T-helper 1 cell (primary cell): Measurements from ENCODE around the gene GRIA3.
"Not testable (repeated sequence)": the region's sequence is repeated elsewhere in the genome, so short reads cannot be mapped to it uniquely, and the experiment has no call there.

ENCODE experiments used
- DNase-seq, 5 donors: peaks; one replicate each; pipeline ENCODE4 v3.0.0-alpha.2; 2012 to 2020

Gene GRIA3

DNA sequence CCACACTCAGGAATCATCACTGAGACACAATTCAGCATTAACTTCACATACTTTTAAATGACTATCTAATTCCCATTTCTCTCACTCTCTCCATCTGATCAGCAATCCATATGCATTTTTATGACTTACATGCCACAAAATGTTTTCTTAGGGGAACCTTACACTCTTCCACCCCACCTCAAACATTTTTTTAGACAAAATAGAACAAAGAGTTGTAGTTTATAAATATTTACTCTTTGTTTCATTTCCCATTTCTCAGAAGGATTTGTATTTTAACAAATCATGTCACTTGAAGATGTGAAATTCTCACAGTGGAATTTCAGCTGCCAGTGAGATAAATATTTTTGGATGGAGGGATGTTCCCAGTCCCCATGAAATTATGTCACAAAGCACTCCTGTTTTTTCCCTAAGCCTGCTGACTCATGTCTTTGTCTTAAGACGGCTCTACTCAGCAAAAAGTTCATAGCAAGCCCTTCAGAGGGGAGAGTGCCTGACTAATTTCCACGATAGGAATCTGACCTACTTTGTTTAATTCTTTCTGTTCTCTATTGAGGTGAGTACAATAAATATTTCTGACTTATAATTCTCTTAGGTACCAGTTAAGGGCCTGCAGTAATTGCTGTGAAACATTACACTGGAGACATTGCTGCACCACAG is 291.1 kb downstream of the GRIA3 start:
- DNase-seq, result no peak

DNA sequence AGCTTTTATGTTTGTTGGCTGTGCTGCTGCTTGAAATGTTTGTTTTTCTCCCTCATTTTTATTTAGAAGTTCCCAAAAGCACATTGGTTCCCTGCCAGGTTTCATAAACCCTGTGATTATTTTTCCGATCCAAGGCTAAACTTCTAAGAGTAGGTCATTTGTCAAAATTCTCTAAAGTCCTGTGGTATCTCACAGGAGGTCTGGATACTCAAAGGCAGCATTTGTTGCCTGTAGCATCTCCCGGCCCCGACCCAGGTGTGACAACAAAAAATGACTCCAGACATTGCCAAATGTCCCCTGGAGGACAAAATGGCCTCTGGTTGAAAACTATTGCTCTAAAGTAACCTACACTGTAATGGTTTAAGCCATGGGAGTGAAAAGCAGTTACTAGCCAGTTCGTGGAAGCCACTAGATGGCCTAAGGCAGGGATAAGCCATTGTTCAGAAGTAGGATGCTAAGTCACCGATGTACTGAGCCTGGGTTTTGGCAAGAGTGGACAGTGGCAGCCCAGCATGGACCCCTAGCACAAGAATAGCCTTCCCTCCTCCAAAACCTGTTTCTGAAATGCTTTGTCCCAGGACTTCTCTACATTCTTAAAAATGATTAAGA is 292.6 kb downstream of the GRIA3 start:
- DNase-seq, result no peak

DNA sequence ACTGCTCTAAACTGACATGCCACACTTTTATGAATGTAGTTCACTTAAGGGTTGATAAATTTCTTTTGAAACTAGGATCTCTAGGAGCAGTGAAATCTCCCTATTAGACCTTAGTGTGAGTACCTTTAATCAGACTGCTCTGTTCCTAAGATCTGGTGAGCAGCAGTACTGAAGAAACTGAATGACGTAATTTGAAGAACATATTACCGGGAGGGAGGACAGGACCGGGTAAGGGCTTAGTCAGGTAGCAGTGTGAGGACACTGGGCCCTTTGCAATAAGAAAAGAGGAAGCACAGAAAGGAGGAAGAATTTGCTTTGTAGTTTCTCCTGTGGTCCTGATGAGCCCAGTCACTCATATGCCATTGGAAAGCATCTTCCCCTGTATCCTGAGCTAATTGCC is 293.6 kb downstream of the GRIA3 start:
- no peak for DNase-seq

DNA sequence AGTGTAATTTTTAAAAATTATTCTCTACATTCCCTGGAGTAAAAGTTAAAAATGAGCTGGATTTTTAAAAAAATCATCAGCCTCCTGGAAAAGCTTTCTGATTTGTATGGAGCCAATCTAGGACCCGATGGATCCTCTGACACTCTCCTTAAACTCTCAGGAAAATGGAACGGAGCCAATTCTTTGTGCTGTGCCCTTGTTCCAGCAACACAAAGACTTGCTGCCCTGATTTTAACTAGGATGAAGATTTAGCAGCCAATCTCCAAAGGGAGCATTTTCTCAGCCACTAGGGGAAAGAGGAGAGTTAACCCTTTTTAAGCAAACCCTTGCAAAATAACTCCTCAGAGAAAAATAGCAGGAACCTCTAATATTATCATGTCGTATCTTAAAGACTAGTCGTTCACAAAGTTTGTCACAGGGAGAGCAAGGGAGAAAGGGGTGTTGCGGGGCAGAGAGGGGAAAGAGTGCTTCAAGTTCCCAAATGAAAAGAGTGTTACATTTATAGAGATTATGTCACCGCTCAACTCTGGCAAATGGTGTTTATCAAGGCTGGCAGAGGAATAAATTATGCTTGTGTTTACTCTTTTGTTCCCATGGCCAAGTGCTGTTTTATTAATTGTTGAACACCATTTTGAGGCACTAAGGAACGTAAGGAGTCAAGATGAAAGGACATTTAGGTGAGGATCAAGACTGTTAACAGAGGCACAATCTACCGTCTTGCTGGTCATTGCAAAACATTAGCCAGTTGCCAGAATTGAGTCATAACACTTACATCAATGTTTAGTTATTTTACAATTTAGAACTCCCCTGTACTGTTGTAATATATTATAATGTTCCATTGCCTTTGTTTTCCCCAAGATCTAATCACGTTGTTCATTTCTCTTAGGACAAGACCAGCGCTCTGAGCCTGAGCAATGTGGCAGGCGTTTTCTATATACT is 298.1 kb downstream of the GRIA3 start:
- no peak for DNase-seq

DNA sequence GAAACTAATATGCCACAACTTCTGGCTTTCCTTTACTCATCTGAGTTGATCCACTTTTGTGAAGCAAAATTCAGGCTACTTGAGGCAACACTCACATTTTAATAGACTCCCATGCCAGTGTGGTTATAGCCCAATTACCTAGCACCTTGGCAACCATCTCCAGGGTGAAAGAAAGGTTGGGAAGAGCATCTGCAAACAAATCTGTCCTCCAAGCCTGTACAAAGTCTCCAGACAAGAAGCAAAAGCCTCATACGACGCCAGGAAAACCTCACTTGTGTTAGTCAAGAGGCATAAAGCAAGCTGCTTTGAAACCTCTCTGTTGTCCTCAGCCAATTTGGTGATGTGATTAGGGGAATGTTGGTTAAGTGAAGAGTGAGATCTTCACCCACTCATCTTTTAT is 302.2 kb downstream of the GRIA3 start:
- DNase-seq, result no peak

DNA sequence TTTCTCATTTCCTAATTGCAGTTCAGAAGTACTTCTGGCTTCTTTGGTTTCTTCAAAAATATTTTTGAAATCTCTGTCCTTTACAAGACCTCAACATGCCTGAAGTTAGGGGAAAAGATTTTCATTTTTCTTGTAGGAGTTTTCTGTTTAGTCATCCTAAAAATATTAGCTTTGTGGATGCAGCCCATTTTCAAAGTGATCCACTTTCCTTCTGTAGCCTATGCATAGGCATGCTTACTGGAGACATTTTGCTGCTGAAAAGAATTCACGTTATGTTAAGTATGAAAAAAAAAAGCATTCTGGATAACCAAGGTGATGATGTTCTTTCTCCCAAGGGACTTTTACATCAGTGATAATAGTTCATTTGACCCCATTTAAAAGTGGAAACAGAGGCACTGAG is 303.2 kb downstream of the GRIA3 start:
- DNase-seq, result no peak

DNA sequence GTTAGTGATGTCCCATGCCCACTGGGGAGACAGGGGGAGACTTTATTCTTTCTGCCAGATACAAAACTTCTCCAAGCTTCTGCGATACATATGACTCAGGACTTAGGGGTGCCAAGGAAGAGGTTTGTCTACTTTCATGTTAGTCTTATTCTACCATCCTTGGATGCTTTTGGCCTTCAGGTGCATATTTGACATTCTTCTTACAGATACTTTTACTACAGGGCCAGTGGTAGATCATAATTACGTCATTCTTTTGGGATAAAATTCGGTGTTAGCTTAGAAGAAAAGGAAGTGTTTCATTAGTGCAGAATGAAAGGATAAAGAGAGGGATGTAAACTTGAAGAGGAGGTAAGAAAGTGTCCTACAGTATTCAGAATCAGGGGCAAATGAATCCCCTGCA is 303.6 kb downstream of the GRIA3 start:
- no peak for DNase-seq

DNA sequence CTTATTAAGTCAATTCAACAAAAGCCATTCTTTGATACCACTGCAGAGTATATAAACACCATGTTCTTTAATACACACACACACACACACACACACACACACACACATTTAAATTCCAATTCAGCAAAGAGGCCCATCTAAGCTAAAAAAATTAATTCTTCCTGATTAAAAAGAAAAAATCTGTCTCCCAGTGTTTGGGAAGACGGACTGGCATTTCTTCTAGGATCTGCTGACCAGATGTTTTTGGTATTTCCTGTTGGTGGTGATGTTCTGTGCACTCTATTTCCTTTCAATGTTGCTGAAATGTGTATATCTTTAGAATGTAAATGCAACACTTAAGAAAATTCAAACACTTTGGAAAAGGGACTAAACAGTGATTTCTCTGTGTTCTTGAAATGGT is 304.9 kb downstream of the GRIA3 start:
- DNase-seq, result no peak

DNA sequence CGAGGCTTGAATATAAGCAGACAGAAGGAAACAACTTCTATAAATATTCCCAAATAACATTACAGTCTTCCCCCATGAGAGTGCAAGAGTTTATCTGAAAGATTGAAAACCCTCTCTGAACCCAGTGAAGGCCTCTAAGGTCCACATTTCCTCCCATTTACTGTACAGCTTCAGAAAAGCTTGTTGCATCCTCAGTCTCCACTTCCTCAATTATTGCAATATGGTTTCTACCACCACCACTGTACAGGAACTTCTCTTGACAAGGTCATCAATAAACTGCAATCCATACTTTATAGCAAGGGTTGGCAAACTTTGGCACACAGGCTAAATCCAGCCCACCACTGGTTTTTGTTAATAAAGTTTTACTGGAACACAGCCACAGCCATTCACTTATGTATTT is 309.8 kb downstream of the GRIA3 start:
- DNase-seq, result no peak

DNA sequence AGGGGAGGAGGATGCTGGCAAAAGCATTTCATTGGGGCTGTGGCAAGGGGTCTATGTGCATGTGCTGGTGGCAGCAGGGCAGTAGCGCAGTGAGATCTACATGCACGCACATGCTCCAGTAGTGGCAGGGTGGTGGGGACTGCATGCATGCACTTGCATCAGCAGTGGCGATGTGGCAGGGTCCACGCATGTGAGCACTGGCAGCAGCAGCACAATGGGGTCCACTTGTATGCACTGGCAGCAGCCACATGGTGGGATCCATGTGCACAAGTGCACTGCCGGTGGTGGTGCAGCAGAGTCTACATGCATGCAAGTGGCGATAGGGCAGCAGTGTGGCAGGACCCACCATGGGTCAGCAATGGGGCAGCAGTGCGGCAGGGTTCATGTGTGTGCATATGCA is 315.7 kb downstream of the GRIA3 start:
- no peak for DNase-seq

DNA sequence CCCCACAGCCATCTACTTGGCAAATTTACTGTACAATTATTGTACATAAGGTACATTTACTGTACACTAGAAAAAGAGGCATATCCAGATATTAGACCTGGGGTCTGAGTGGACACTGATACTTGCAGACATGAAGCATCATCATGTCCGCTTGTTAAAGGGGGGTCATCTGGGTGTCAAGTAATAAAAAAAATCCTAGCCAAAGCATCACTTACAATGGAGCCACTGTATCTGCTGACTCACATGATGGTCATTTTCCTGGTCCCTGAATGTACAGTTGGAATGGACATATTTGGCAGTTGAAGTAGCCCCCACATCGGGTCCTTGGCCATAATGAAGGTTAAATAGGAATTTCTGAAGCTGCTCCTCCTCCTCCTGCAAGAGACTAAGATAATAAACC is 320.0 kb downstream of the GRIA3 start:
- DNase-seq, result no peak

DNA sequence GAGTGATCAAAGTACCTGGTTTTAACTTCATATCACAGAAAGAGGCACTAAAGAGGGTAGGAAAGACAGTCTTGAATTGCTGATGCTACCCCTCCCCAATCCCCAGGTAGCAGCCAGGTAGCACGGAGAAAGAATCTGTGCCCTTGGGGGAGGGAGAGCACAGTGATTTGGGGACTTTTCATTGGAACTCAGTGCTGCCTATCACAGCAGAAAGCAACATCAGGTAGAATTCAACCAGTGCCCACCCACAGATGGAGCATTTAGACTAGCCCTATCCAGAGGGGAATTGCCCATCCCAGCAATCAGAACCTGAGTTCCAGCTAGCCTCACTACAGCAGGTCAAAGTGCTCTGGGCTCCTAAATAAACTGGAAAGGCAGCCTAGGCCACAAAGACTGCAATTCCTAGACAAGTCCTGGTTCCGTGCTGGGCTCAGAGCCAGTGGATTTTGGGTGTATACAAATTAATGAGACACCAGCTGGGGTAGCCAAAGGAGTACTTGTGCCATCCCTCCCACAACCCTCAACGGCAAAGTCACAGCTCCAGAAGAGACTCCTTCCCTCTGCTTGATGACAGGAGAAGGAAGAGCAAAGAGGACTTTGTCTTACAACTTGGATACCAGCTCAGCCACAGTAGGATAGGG is 320.7 kb downstream of the GRIA3 start:
- no peak for DNase-seq

DNA sequence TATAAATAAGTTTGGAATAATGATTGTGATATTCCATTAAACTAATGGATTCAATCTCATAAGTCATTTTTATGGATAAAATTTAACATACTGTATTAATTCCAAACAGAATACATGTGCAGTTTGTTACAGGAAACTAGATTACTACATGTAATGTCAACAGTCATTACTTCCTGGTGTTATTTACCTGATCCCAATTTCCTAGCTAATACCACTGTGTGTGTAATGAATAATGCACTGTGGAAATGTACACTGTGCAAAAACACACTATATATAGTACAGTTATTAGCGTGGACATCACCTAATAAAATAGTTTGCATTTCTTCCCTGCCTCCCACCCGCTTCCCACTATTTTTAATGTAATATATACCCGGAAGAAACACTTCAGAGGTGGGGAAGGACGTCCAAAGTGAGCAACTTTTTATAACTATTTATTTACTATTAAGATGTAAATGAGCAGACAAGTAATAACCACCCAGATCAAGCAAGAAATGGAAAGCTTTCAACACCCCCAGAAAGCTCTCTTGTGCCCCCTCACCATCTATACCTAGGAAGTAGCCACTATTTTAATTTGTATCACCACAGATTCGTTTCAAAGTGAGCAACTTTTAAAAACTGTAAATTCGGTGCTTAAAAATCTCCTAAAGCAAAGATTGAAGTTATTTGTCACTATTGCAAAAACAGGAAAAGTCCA is 329.7 kb downstream of the GRIA3 start:
- DNase-seq, result no peak

DNA sequence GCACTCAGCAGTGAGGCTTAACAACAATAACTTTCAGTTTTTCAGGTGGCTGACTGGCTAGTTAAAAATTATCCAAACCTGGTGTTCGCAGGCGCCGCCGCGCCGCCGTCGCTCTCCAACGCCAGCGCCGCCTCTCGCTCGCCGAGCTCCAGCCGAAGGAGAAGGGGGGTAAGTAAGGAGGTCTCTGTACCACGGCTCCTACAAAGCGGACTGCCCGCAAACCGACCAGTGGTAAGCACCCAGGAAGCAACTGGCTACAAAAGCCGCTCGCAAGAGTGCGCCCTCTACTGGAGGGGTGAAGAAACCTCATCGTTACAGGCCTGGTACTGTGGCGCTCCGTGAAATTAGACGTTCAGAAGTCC is 330.2 kb downstream of the GRIA3 start:
- DNase-seq, result not testable (repeated sequence)

DNA sequence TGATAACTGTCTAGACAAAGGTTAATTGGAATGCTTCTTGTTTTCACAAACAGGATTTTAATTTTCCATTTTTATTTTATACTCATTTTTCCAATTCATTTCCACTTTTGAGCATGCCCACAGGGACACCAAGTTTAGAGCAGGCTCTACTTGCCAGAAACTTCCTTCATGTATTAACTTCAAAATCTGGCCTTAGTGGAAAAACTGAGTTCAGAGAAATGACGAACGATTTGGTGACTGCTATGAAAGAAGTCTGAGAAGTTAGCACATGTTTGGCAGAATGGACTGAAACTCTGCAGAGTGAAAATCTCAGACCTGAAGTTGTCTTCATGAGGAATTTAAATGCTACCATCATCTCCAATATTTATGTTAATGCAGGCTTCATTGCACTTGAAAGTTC is 334.7 kb downstream of the GRIA3 start:
- DNase-seq, result no peak

DNA sequence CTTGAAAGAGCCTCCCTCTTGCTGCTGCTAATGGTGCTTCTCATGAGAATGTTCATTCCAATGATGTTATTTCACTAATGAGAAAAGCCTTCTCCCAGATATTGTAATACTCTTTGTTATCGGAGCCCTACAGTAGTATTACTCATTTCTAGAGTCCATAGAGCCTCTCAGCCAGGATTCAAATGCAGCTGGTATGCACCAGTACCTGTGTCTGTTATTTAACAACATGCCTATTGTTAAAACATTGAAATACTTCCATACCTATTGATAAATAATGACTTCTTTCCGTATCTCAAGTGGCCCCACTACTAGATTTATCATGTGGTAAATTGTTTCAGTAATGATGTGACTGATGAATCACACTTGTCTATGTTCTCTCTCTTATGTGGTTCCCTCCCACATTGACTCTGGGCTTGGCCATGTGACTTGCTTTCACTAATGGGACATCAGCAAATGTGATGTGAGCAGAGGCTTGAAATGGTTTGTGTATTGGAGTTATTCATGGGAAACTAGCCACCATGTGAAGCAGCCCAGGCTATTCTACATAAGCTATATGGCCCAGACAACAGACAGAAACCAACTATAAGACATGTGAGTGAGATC is 341.1 kb downstream of the GRIA3 start:
- no peak for DNase-seq

DNA sequence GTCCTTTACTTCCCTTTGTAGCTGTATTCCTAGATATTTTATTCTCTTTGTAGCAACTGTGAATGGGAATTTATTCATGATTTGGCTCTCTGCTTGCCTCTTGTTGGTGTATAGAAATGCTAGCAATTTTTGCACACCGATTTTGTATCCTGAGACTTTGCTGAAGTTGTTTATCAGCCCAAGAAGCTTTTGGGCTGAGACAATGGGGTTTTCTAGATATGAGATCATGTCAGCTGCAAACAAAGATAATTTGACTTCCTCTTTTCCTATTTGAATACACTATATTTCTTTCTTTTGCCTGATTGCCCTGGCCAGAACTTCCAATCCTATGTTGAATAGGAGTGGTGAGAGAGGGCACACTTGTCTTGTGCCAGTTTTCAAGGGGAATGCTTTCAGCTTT is 346.6 kb downstream of the GRIA3 start:
- not testable (repeated sequence) for DNase-seq
